Stimulated activated CD4-positive, alpha-beta T cell treated with anti-CD3 and anti-CD28 coated beads, Interleukin-1b, Interleukin-23, amount 100 ng/mL, for 48 hours (primary cell): Measurements from ENCODE around the gene FER1L5.

Source experiments
- DNase-seq: peaks from one replicate; pipeline ENCODE4 v3.0.0-alpha.2; 2020

FER1L5 gene

GRCh38 chr2:96683972-96684820 lies 41.6 kb downstream of the FER1L5 start:
- DNase-seq, result no peak

DNA sequence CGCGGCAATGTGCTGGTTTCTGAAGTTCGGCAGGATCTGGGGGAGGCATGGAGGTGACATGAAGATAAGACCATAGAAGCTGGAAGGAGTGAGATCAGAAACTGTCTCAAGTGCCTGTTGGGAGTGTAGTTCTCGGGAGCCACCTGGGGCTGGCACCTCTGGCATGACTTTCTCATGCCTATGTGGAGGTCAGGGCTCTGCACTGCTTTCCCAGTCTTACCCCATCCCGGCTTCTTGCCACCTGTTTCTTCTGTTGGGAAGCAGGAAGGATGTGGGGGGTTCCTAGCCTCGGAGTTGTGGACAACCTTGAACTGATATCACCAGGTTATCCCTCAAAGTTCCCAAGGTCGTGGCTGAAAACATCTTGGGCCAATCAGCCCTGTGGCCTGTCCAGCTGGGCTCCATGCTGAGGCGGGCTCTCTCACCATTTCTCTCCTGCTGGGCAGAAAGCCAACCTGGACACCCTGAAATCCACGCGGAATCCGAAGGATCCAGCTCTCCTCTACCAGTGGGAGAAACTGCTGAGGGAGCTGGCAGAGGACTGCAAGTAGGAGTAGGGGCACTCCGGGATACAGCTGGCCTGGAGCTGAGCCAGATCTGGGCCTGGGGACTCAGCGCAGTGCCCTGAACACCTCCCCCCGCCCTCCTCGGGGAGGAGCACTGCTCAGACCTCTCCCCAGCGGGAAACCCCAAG lies 42.5 kb downstream of the FER1L5 start:
- DNase-seq, result no peak

DNA sequence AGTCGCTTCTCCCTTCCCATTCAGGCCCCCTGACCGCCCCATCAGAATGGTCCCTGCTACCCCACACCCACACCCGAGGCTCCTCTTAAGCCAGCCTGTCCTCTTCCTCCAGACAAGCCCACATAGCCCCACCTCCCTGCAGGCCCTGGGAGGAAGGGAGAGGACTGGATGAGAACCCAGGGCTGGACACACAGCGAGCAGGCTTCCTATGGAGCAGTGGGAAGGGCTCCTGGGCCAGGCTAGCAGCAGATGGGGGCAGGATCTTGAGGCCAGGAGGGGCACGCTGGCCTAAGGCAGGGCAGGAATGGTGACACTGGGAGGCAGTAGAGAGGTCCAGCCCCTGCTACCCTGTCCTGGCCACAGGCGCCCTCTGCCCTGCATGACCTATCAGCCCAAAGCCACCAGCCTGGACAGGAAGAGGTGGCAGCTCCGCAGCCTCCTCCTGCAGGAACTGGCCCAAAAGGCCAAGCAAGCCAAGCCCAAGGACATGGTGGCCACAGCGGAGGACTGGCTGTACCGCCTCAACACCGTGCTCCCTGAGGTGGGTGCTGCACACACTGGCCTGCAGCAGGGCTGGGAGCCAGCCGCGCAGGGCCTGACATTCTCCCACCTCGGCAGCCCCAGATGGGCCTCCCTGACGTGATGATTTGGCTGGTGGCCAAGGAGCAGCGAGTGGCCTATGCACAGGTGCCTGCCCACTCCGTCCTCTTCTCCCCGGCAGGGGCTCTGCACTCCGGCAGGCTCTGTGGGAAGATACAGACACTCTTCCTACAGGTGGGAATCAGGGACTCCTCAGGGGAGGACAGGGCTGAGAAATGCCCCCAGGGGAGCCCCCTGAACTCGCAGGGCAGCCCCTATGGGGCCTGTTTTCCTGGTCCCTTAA lies 43.3 kb downstream of the FER1L5 start:
- no peak for DNase-seq

GRCh38 chr2:96687266-96687665 lies 44.7 kb downstream of the FER1L5 start:
- DNase-seq, result no peak

- DNase-seq, result no peak
These were observed 45.4 kb downstream of the FER1L5 start for GRCh38 chr2:96687711-96688640.

DNA sequence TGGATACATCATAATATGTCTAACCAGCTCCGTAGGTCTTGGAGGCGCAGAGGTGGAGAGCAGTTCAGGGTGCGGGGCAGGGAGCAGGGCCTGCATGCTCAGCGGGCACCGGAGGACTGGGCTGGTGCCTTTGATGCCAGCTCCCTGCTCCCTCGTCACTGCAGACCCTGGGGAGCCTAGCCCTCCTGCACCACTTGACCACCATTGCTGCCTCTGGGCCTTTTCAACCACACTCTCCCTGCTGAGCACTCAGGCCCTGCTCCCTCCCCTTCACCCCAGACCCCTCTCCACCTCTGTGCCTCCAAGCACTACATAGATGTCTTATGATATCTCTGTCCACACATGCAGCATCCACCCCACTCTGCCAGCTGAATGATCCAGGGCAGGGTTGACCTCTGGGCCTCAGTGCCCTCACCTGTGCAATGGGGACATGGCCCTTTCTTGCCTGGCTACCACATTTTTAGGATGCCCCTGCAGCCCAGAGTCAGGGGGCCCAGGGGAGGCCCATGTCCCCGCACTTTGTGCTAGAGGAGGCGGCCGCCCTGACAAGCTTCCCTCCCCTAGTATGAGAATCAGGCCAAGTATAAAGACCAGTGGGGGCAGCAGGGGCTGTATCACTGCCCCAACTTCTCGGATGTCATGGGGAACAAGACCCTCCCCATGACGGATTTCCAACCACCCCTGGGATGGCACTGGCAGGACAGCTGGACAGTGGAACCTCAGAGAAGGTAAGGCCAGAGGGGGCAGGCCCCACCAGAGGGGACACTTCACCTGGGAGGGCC lies 46.3 kb downstream of the FER1L5 start:
- no peak for DNase-seq

GRCh38 chr2:96689431-96689991 lies 46.9 kb downstream of the FER1L5 start:
- DNase-seq, result no peak

- DNase-seq, result no peak
These were observed 47.9 kb downstream of the FER1L5 start for GRCh38 chr2:96690306-96691021.

DNA sequence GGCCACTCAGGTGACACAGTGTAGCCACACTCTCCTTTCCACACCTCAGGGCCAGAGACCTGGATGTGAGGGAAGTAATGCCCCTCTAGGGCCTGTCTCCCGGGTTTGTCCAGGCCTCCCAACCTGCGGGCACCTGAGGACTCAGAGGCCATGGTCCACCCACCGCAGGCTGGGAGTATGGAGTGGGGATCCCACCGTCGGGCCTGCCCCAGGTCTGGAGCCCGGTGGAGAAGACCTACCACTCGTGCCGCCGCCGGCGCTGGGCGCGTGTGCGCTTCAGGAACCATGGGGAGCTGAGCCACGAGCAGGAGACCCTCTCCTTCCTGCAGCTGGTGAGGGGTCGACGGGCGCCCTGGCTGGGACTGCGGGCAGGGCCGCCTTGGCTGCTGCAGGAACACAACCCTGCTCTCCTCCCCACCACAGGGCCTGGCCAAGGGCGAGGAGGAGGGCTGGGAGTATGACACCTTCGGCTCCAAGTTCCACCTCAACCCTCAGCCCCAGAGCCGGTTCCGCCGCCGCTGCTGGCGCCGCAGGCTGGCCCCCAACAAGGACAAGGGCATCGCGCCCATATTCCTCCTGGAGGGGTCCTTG lies 48.6 kb downstream of the FER1L5 start:
- DNase-seq, result no peak

- no peak for DNase-seq
These were observed 49.8 kb downstream of the FER1L5 start for GRCh38 chr2:96692094-96692971.

GRCh38 chr2:96693286-96694200 lies 51.0 kb downstream of the FER1L5 start:
- DNase-seq, result no peak

DNA sequence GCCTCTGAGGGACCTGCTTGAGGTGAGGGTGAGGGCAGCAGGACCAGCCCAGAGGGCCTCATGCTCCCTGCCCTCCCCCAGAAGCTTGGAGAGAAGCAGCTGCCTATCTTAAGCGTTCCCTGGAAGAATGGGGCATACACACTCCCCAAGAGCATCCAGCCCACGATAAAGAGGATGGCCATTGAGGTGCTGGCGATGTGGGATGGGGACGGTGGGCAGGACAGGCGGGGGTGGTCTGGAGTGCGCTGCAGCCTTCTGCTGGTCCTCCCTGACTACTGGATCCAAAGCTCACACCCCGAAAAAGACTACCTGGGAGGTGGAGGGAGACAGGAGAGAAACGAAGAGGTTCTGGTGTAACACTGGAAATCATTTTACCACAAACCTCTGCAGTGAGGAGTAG lies 51.7 kb downstream of the FER1L5 start:
- no peak for DNase-seq

GRCh38 chr2:96694816-96695455 lies 52.4 kb downstream of the FER1L5 start:
- DNase-seq, result no peak

DNA sequence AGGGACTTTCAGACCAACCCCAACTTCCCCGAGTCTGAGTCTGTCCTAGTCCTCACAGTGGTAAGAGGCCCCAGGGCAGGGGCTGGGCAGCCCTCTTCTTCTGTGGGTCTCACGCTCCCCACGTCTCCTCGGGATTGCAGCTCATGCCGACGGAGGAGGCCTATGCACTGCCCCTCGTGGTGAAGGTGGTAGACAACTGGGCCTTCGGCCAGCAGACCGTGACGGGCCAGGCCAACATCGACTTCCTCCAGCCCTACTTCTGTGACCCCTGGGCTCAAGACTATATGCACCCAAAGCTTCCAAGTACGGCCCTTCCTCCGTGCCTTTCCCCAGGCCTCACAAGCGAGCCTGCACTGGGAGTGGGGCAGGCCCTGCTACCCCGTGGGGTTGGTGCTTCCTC lies 53.0 kb downstream of the FER1L5 start:
- no peak for DNase-seq

DNA sequence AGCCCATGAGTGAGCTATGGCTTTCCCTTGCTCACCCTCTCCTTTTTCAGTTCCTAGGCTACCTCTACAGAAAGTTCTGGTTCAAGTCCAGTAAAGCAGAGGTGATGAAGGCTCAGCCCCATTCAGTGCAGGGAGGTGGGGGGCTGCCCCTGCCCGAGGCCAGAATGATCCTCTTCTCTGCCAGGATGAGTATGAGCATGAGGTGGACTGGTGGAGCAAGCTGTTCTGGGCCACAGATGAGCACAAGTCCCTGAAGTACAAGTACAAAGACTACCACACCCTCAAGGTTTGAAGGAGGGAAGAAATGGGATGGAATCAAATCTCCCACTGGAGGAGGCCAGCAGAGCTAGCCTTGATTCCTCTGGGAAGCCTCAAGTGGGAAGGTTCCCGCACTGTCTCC lies 54.9 kb downstream of the FER1L5 start:
- no peak for DNase-seq

GRCh38 chr2:96698221-96698861 lies 55.8 kb downstream of the FER1L5 start:
- DNase-seq, result no peak

GRCh38 chr2:96699021-96699420 lies 56.5 kb downstream of the FER1L5 start:
- no peak for DNase-seq
